A673 (cell line): ENCODE results near the gene SLF1. TPM values are rescaled to one million over a fixed set of nuclear protein-coding genes. Genes with fewer than 3 reads are reported as not detected.
A peak's percentile ranks its signal among the peaks of the same experiment; 100 is the strongest.

Experiments
- BruUV-seq: library from RNA; stranded (reverse); fragments of 400-500 nt; replicated peaks from 2 replicates; lab custom pipeline; 2021; lab: Mats Ljungman, UMichigan
- CTCF ChIA-PET: fragments of 300-600 bp; sonication (Branson Sonifier 250); formaldehyde crosslinking; loops from one replicate; lab custom pipeline; 2022; ENCODE audit warnings: antibody characterized with exemption; lab: Charles Lee
- POLR2A ChIA-PET: fragments of 300-600 bp; sonication (Branson Sonifier 250); formaldehyde crosslinking; loops from one replicate; lab custom pipeline; 2022; ENCODE audit warnings: antibody characterized with exemption; ENCODE audit not compliant: low non-redundant PET; lab: Charles Lee
- DNase-seq: peaks from one replicate; pipeline ENCODE4 v3.0.0-alpha.2; 2015; ENCODE audit warnings: low spot score
- H3K27ac ChIP-seq: fragments of 200-600 bp; sonication (generic); 2 replicates; pipeline ENCODE4 v1.5.1; 2016; ENCODE audit warnings: mixed run types, low read depth, mild to moderate bottlenecking, mixed read lengths, antibody characterized with exemption, low read length; ENCODE audit not compliant: poor library complexity, severe bottlenecking
- H3K27me3 ChIP-seq: fragments of 200-600 bp; sonication (generic); replicated peaks from 2 replicates; pipeline ENCODE4 v1.6.1; 2017; ENCODE audit warnings: mixed run types, low read depth, mild to moderate bottlenecking, mixed read lengths, antibody characterized with exemption, low read length; ENCODE audit not compliant: insufficient read depth, poor library complexity
- H3K36me3 ChIP-seq: fragments of 200-600 bp; sonication (generic); 2 replicates; pipeline ENCODE4 v1.6.1; 2016; ENCODE audit warnings: mixed run types, mild to moderate bottlenecking, mixed read lengths, antibody characterized with exemption, low read length; ENCODE audit not compliant: insufficient read depth, poor library complexity, severe bottlenecking
- H3K4me1 ChIP-seq: fragments of 200-600 bp; sonication (generic); 2 replicates; pipeline ENCODE4 v1.6.1; 2017; ENCODE audit warnings: mixed run types, mild to moderate bottlenecking, mixed read lengths, antibody characterized with exemption, low read length; ENCODE audit not compliant: insufficient read depth, poor library complexity, severe bottlenecking
- H3K4me3 ChIP-seq: fragments of 200-600 bp; sonication (generic); 2 replicates; pipeline ENCODE4 v1.5.1; 2016; ENCODE audit warnings: low read depth, mixed run types, mild to moderate bottlenecking, mixed read lengths, low read length; ENCODE audit not compliant: poor library complexity, severe bottlenecking
- H3K9me3 ChIP-seq: fragments of 200-600 bp; sonication (generic); 2 replicates; pipeline ENCODE4 v1.6.1; 2016; ENCODE audit warnings: mixed run types, low read depth, mild to moderate bottlenecking, mixed read lengths, antibody characterized with exemption, low read length; ENCODE audit not compliant: poor library complexity, severe bottlenecking
- EZH2 ChIP-seq: fragments of 200-600 bp; sonication (generic); IDR thresholded peaks from 2 replicates; pipeline ENCODE4 v1.6.1; 2017; ENCODE audit warnings: borderline replicate concordance, low read depth, mild to moderate bottlenecking, mixed read lengths, antibody characterized with exemption, low read length; ENCODE audit not compliant: poor library complexity, severe bottlenecking
- intact Hi-C: fragments of 100-400 bp; cut with micrococcal nuclease; formaldehyde crosslinking; loops from one replicate; pipeline ENCODE4 v1.10.0; 2022; ENCODE audit not compliant: unreplicated experiment
- total RNA-seq: library from RNA; stranded (reverse); gene quantifications from 2 replicates; pipeline ENCODE4 v1.2.3, GENCODE V29; 2021
- TF ChIP-seq, protein P1 (sequence below): fragments of 300-800, 200-600 bp; sonication (generic); conservative IDR thresholded peaks from 2 replicates; pipeline ENCODE4 v1.5.1; 2017; ENCODE audit warnings: low read depth, mild to moderate bottlenecking, antibody characterized with exemption, low read length, moderate library complexity, mixed read lengths

The SLF1 gene
- total RNA-seq, 1 experiment from 2014 or later = 21.6 TPM

DNA sequence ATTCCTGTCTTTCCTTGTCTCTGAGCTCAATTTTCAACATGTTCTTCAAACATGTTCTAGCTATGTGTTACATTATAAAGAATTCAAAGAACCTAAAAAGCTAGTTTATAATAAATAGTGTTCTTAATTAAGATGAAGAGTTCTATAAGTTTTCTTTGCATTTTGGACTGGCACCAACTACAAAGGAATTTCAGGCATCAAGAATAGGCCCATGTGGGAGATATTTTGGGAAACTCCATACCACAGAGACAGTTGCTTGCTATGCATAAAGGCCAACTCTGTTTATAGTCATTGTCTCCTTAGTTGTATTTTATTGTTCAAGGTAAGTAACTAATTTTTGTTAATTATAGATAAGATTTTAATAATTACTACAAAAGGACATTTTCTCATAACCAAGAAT lies 4.5 kb downstream of the SLF1 start:
- no peak for DNase-seq
- no peak overlapping the region for H3K4me3 ChIP-seq
- H3K27ac ChIP-seq = peak overlapping the region; percentile 24
- TF ChIP-seq, protein P1, sequence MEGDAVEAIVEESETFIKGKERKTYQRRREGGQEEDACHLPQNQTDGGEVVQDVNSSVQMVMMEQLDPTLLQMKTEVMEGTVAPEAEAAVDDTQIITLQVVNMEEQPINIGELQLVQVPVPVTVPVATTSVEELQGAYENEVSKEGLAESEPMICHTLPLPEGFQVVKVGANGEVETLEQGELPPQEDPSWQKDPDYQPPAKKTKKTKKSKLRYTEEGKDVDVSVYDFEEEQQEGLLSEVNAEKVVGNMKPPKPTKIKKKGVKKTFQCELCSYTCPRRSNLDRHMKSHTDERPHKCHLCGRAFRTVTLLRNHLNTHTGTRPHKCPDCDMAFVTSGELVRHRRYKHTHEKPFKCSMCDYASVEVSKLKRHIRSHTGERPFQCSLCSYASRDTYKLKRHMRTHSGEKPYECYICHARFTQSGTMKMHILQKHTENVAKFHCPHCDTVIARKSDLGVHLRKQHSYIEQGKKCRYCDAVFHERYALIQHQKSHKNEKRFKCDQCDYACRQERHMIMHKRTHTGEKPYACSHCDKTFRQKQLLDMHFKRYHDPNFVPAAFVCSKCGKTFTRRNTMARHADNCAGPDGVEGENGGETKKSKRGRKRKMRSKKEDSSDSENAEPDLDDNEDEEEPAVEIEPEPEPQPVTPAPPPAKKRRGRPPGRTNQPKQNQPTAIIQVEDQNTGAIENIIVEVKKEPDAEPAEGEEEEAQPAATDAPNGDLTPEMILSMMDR = no peak
- TF ChIP-seq EZH2 = no peak
- peaks cover 8% of the 10 kb centered on the region for H3K4me1 ChIP-seq
- ChIA-PET CTCF (no interaction called here), POLR2A (no interaction called here)
- BruUV-seq = no TSS peak
- no peaks in the 10 kb centered on the region for H3K9me3 ChIP-seq
- intact Hi-C loops = no loop called here
- no peaks in the 10 kb centered on the region for H3K36me3 ChIP-seq
- no peaks in the 10 kb centered on the region for H3K27me3 ChIP-seq

- Histone ChIP-seq H3K4me3 (no peak overlapping the region), H3K27ac (no peak overlapping the region), H3K4me1 (peaks cover 8% of the 10 kb centered on the region), H3K27me3 (no peaks in the 10 kb centered on the region), H3K36me3 (no peaks in the 10 kb centered on the region), H3K9me3 (no peaks in the 10 kb centered on the region)
- ChIA-PET POLR2A (no interaction called here), CTCF (no interaction called here)
- intact Hi-C loops = no loop called here
- no peak for DNase-seq
- BruUV-seq = no TSS peak
- TF ChIP-seq, protein P1 = no peak
- no peak for TF ChIP-seq EZH2
These were observed 5.4 kb downstream of the SLF1 start for GRCh38 chr5:94623877-94624276.

DNA sequence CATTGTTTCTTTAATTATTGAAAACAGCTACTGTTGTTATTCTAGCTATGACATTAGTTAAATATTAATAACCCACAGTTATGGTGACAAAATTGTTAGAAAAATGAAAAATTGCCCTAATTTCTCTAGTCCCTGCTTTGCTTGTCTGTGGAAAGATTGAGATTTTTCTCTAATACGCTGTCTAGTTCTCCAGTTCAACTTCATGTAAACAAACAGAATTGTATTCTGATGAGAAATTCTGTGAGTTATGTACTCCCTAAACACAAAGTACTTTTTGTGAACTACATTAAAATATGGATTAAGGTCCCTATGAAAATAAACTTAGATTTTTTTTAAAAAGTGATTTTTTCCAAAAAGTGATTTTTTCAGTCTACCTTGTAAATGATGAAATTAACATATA lies 8.7 kb downstream of the SLF1 start:
- ChIA-PET POLR2A (no interaction called here), CTCF (no interaction called here)
- Histone ChIP-seq H3K36me3 (peaks cover 27% of the 10 kb centered on the region), H3K9me3 (peaks cover 3% of the 10 kb centered on the region), H3K27ac (no peak overlapping the region), H3K4me3 (no peak overlapping the region), H3K4me1 (peaks cover 5% of the 10 kb centered on the region), H3K27me3 (no peaks in the 10 kb centered on the region)
- no peak for TF ChIP-seq EZH2
- TF ChIP-seq, protein P1 = no peak
- BruUV-seq = no TSS peak
- DNase-seq = no peak
- intact Hi-C loops = no loop called here
